Hair follicle dermal papilla cell (primary cell): Measurements from ENCODE around the gene SETD5. TPM values are rescaled to one million over a fixed set of nuclear protein-coding genes. Genes with fewer than 3 reads are reported as not detected.

Experiments
- total RNA-seq: library from RNA; depleted of rRNA; stranded (reverse); fragments of >200 nt; gene quantifications from 2 replicates; pipeline ENCODE4 v1.2.3, GENCODE V29; 2012

SETD5 gene
- 120 and 171 TPM in 2 replicates for total RNA-seq

GRCh38 chr3:9397332-9397905 lies at the start of gene SETD5:
TSS of gene SETD5 (plus strand) at chr3:9397615. CDS start at chr3:9428939, 31,324 bp downstream.

GRCh38 chr3:9362731-9363530 lies 34.5 kb upstream of the SETD5 start, which contains the start of gene THUMPD3:
TSS of gene THUMPD3 (plus strand) at chr3:9363054. CDS start at chr3:9365069, 2,015 bp downstream.

Other genes with a start within 250 kb of the SETD5 start
- 1.1 and 2.2 TPM in 2 replicates for gene SRGAP3, start 148.0 kb upstream of the SETD5 start, total RNA-seq
- 35.7 and 37.2 TPM in 2 replicates for gene THUMPD3, start 34.6 kb upstream of the SETD5 start, total RNA-seq
- gene LHFPL4, start 156.2 kb downstream of the SETD5 start, total RNA-seq: 0.12 TPM in 1 of 2 replicates, not detected in the other